Upper lobe of right lung (tissue), 1 donor: ENCODE data around the gene BCAN. TPM values are rescaled to one million over a fixed set of nuclear protein-coding genes. Genes with fewer than 3 reads are reported as not detected.

Experiments
- ATAC-seq: fragments of 200-7000 bp; cut with Tn5 transposase; one replicate; pipeline ENCODE4 v1.9.1; 2020; ENCODE audit warnings: mild to moderate bottlenecking, moderate library complexity
- DNase-seq: peaks from one replicate; pipeline ENCODE4 v3.0.0-alpha.2; 2020
- H3K27ac ChIP-seq: fragments of 200-600 bp; one replicate; pipeline ENCODE4 v1.8.0; 2022
- H3K27me3 ChIP-seq: fragments of 200-600 bp; one replicate; pipeline ENCODE4 v1.8.0; 2022; ENCODE audit warnings: mild to moderate bottlenecking
- H3K36me3 ChIP-seq: fragments of 200-600 bp; one replicate; pipeline ENCODE4 v1.8.0; 2022
- H3K4me1 ChIP-seq: fragments of 200-600 bp; one replicate; pipeline ENCODE4 v1.8.0; 2022
- H3K4me3 ChIP-seq: fragments of 200-600 bp; one replicate; pipeline ENCODE4 v1.8.0; 2022; ENCODE audit warnings: mild to moderate bottlenecking
- H3K9me3 ChIP-seq: fragments of 200-600 bp; one replicate; pipeline ENCODE4 v1.8.0; 2022
- CTCF ChIP-seq: fragments of 200-600 bp; IDR thresholded peaks from one replicate; pipeline ENCODE4 v1.8.0; 2022; ENCODE audit warnings: antibody characterized with exemption
- intact Hi-C: fragments of 100-400 bp; cut with DNase I; formaldehyde crosslinking; loops from one replicate; pipeline ENCODE4 v1.11.0; 2022
- long read RNA-seq: library from polyadenylated mRNA; unstranded; transcript quantifications from one replicate; pipeline ENCODE4 v2.0.0, GENCODE V29; 2021
- total RNA-seq: library from RNA; stranded (reverse); fragmentation: NEBNext Ultra II Directional; extraction: Animal tissue kit (Norgen Biotek cat#: 25700); gene quantifications from one replicate; pipeline ENCODE4 v1.2.1, GENCODE V29; 2021
- donor health status: DM: no; HTN: yes; CAD: no; lungs with severe emphysema.

Gene BCAN
- total RNA-seq: not detected
- long read RNA-seq: 0 reads

- DNase-seq (no peak), ATAC-seq (peak; percentile 7)
- H3K4me3 ChIP-seq: peak within 1 kb of the TSS; percentile 23
- no peak within 1 kb of the TSS for H3K27ac ChIP-seq
- no peak for TF ChIP-seq CTCF
- peaks cover 85% of the 10 kb centered on the region for H3K27me3 ChIP-seq
- H3K36me3 ChIP-seq: no peaks in the 10 kb centered on the region
- H3K9me3 ChIP-seq: no peaks in the 10 kb centered on the region
- H3K4me1 ChIP-seq: peaks cover 14% of the 10 kb centered on the region
- intact Hi-C loops: no loop called here
Measured at GRCh38 chr1:156641761-156642264, at the start of gene BCAN. BCAN (plus strand) TSS chr1:156642117; CDS start chr1:156646055, 3,938 bp downstream.

DNA sequence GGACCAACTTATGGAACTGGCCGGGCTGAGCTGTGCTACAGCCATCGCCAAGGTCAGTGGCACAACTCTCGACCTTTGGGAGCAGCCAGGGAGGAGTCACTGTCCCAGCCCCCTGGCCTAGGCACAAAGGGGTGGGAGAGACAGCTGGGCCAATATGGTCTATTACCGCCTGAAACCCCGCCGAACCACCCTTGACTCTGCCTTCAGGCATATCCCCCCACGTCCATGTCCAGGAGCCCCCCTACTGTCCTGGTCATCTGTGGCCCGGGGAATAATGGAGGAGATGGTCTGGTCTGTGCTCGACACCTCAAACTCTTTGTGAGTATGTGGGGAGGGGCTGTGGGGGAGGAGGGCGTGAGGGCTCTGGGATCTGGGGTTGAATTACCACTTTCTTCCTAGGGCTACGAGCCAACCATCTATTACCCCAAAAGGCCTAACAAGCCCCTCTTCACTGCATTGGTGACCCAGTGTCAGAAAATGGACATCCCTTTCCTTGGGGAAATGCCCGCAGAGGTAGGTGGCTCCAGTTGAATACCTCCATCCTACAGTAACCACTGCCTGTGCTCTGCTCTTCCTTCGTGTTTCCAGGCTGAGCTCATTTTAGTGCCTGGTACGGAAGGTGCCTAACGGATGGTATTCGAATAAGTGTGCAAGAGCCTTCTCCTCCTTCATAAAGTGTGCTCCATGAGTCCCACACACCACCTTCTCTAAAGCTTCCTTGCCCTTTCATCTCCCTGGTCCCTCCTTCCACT is 49.6 kb upstream of the BCAN start:
- Histone ChIP-seq H3K27me3 (no peaks in the 10 kb centered on the region), H3K4me1 (peaks cover 12% of the 10 kb centered on the region), H3K27ac (peak overlapping the region; percentile 85), H3K9me3 (no peaks in the 10 kb centered on the region), H3K4me3 (peak overlapping the region; percentile 91), H3K36me3 (peaks cover 41% of the 10 kb centered on the region)
- ATAC-seq (no peak), DNase-seq (no peak)
- no peak for TF ChIP-seq CTCF
- intact Hi-C loops: no loop called here

DNA sequence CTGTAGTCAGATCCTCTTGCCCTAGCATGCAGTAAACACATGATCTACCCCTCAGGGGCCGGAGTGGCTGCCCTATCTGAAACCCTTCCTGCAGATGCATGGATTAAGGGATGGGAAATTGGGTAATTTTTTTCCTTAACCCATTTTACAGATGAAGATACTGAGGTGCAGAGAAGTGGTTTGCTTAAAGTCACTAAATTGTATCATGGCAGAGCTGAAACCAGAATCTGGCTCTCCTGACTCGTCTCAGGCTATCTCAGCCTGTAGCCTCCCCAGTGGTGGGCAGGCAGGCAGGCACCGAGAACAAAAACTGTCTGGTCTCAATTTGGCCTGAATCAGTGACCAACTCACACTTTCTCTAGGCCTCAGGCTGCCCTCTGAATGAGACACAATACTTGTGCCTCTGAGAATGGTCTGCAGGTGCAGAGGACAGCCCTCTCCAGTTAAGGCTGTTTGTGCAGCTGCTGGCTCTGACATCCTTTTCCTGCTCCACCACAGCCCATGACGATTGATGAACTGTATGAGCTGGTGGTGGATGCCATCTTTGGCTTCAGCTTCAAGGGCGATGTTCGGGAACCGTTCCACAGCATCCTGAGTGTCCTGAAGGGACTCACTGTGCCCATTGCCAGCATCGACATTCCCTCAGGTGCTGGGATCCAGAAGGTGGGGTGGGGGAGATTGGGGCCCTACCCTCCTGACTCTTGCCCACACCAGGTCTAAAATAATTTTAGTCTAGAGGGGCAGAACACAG is 48.8 kb upstream of the BCAN start:
- ATAC-seq: no peak
- Histone ChIP-seq H3K36me3 (peaks cover 49% of the 10 kb centered on the region), H3K9me3 (no peaks in the 10 kb centered on the region), H3K4me1 (peaks cover 12% of the 10 kb centered on the region), H3K27me3 (no peaks in the 10 kb centered on the region), H3K27ac (no peak overlapping the region), H3K4me3 (no peak overlapping the region)
- TF ChIP-seq CTCF: no peak
- no peak for DNase-seq
- intact Hi-C loops: no loop called here

DNA sequence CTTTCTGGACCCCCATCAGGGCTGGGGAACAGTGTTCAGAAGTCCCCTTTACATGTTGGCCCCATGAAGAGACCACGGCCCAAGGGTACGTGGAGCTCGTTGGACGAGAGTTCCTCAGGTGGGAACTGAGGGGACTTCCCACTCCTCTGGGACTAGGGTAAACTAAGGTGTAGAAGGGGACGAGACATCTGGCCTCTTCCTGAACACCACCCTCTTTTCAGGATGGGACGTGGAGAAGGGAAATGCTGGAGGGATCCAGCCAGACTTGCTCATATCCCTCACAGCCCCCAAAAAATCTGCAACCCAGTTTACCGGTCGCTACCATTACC is 48.3 kb upstream of the BCAN start:
- DNase-seq: no peak
- Histone ChIP-seq H3K27me3 (no peaks in the 10 kb centered on the region), H3K9me3 (no peaks in the 10 kb centered on the region), H3K27ac (no peak overlapping the region), H3K4me3 (no peak overlapping the region), H3K4me1 (peaks cover 12% of the 10 kb centered on the region), H3K36me3 (peaks cover 53% of the 10 kb centered on the region)
- ATAC-seq: no peak
- intact Hi-C loops: no loop called here
- TF ChIP-seq CTCF: no peak

GRCh38 chr1:156594190-156594589 is 47.7 kb upstream of the BCAN start:
- H3K36me3 ChIP-seq: peaks cover 55% of the 10 kb centered on the region
- intact Hi-C loops: no loop called here
- no peak overlapping the region for H3K4me3 ChIP-seq
- DNase-seq: no peak
- H3K27ac ChIP-seq: no peak overlapping the region
- H3K4me1 ChIP-seq: peaks cover 12% of the 10 kb centered on the region
- TF ChIP-seq CTCF: no peak
- H3K27me3 ChIP-seq: no peaks in the 10 kb centered on the region
- ATAC-seq: no peak
- no peaks in the 10 kb centered on the region for H3K9me3 ChIP-seq
